NCI-H146 (cell line): Measurements from ENCODE around the gene MGAT5B.
"Not testable (repeated sequence)": the region's sequence is repeated elsewhere in the genome, so short reads cannot be mapped to it uniquely, and the experiment has no call there.

Experiments used
- DNase-seq: peaks from one replicate; lab custom pipeline; 2025; lab: John Stamatoyannopoulos, UW

The MGAT5B gene

DNA sequence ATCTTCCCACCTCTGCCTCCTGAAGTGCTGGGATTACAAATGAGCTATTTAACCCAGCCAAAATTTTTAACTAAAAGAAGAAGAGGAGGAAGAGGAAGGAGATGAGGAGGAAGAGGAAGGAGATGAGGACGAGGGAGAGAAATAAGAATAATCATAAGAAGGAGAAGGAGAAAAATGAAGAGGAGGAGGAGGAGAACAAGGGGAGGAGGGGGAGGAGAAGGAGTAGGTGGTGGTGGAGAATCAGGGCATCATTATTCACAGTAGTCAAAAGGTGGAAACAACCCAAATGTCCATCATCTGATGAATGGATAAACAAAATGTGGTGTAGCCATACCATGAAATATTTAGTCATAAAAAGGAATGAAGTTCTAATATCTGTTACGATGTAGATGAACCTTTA, 21.2 kb upstream of the MGAT5B start:
- DNase-seq = no peak

DNA sequence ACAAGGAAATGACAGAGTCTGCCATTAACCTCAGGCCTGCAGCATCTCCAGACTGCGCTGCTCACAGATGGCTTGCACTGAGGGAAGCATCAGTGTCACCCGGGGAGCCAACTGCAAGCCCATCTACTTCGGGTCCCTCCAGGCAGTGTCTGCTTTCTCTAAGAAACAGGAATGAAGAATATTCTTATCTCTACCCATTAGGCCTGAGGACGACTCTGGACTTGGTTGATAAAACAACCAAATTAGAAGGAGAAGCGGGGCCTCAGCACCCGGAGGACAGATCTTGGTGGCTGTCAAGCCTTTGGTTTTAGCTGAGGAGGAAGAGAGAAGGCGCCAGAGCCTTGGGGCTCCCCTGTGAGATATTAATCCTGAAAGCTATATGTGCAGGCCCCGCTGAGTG, 19.5 kb upstream of the MGAT5B start:
- DNase-seq = no peak

DNA sequence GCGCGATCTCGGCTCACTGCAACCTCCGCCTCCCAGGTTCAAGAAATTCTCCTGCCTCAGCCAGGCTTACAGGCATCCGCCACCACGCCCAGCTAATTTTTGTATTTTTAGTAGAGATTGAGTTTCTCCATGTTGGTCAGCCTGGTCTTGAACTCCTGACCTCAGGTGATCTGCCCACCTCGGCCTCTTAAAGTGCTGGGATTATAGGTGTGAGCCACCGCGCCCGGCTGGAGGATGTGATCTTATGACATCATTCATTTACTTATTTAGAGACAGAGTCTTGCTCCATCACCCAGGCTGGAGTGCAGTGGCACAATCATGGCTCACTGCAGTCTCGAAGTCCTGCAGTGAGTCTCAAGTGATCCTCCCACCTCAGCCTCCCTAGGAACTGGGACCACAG, 19.0 kb upstream of the MGAT5B start:
- not testable (repeated sequence) for DNase-seq

DNA sequence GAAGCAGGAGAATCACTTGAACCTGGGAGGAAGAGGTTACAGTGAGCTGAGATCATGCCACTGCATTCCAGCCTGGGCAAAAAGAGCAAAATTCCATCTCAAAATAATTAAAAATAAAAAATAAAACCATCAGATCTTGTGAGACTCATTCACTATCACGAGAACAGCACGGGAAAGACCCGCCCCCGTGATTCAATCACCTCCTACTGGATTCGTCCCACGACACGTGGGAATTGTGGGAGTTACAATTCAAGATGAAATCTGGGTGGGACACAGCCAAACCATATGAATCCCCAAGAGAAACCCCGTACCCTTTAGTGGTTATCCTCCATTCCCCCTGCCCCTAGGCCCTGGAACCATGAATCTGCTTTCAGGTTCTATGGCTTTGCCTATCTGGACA, 15.4 kb upstream of the MGAT5B start:
- DNase-seq = no peak

DNA sequence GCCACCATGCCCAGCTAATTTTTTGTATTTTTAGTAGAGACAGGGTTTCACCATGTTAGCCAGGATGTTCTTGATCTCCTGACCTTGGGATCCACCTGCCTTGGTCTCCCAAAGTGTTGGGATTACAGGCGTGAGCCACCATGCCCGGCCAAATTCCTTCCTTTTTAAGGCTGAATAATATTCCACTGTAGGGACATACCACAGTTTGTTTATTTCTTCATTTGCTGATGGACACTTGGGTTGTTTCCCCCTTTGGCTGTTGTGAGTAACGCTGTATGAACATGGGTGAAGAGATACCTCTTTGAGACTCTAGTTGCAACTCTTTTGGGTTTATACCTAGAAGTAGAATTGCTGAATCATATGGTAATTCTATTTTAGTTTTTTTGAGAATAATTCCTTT, 13.1 kb upstream of the MGAT5B start:
- DNase-seq = no peak

- DNase-seq = no peak
Measured at GRCh38 chr17:76862079-76862478, 6.1 kb upstream of the MGAT5B start.

DNA sequence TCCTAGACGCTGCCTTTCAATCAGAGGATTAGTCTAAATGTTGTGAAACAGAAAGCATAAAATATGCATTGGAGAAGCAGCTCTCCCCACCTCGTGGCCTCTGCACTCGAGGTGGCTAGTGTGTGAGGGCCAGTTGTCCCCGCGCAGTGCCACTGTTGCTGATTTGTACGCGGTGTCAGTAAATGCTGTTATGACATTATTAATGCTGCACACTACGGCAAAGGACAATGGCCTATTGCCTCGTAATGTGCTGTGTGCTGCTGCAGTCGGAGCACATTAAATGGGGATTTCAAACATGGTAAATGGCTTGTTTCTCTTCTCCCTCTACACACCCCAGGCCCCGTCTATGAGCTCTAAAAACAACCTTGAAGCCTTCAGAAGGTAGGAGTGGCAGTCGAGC, 5.7 kb upstream of the MGAT5B start:
- no peak for DNase-seq

DNA sequence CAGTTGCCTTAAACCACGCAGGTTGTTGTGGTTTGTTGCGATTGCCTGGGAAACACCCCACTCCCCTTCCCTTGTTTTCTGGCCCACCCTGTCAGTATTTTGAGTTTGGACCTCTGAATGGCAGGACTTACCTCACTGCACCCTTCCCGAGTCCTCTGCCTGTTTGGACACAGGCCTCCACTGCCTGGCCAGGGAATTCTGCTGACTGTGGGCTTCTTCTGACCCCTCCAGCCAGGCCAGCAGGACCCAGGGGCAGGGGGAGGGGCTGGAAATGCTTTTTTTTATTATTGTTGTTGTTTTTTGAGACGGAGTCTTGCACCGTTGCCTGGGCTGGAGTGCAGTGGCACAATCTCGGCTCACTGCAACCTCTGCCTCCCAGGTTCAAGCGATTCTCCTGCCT, 4.2 kb upstream of the MGAT5B start:
- DNase-seq = no peak

GRCh38 chr17:76865174-76865573, 3.0 kb upstream of the MGAT5B start:
- no peak for DNase-seq

- no peak for DNase-seq
Measured at GRCh38 chr17:76866203-76866602, 2.0 kb upstream of the MGAT5B start.

- no peak for DNase-seq
Measured at GRCh38 chr17:76866774-76867577, 1.2 kb upstream of the MGAT5B start.

DNA sequence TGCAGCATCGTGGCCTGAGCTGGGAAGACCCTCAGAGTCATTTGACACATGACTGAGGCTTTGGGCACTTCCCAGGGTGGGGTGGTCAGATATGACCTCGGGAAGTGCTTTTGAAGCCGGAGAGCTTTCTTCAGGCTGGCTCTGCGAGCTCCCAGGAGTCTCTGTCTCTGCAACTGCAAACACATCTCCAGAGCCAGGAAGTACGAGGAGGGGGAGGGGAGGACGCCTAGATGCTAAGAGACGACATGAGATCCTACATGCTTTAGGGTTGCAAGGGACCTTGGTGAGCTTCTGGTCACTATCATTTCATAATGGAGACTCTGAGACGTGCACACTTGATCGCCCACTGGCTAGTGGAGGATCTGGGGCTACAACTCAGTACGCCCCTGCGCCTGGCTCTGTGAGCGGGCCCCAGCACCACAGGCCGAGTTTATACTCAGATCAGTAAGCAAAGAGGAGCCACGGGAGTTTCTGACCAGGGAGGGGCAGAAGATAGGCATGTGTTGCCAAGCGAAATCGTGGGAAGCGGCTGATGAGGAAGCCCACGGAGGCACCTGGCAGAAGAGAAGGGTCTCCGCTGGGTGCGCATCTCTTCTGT, 527 bp upstream of the MGAT5B start:
- DNase-seq = no peak

DNA sequence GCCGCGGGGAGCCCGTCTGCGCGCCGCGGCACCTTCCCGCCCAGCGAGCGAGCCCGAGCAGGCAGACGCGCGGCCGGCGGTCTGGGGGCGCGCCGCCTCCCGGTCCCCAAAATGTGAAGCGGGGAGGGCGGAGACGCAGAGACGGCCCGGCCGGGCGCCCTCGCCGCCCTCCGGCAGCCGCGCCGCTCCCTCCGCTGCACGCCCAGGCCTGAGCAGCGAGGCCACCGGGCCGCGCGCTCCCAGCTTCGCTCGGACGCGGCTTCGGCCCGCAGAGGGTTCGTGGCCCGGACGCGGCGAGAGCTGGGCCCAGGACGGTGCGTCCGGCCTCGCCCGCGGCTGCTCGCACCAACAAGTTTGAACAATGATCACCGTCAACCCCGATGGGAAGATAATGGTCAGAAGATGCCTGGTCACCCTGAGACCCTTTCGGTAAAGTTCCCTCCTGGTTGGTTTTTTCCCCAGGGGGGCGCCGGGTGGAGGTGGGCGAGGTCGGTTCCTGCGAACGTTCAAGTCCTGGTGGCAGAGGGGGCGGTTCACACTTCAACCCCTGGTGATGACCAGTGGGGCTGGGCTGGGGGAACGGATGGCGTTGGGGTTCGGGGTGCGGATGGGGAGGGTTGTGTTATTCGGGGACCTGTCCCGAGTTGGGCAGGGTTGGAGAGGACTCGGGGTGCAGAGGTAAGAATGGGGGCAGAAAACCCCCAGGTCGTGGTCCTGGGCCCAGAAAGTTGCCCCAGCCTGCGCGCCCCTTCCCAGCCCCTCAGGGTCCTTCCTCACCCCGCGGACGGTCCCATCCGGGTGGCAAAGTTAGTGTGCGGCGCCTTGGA, 678 bp downstream of the MGAT5B start:
- peak; percentile 42 for DNase-seq

DNA sequence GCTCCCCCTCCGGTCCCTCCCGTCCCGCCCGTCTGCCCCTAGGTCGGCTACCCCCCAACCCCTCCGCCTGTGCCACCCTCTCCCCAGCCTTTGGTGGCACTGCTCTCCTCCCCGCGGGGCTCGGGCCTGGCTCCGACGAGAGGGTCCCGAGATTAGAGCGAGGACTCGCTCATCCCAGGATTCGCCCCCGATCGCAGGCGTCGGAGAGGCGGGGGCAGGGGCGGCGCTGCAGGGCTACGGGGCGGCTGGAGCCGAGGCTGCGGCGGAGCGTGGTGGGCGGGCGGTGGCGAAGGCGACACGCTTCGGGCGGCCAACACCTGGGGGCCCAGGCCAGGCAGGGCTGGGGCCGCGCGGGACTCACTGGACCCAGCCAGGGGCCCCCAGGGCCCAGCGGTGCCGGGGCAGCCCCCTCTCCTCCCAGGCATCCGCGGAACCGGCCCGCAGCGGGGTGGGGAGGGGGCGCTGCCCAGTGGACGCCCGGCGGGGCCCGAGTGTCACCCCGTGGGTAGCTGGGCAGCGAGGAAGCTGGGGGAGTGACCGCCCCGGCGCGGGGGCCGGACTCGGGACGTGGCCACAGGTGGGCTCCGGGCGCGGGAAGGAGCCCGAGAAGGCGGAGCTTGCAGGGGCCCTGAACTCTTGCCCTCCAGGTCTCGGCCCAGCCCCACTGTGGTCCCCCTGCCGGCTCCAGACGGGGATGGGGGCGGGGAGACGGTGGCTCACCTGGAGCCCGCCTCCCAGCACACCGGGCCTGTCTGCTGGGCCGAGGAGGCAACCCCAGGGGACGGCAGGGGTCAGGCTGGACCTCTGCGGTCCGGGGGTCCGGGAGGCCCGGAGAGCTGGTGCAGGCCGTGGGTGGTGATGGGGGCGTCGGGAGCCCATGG, 1.5 kb downstream of the MGAT5B start:
- peak; percentile 49 for DNase-seq

DNA sequence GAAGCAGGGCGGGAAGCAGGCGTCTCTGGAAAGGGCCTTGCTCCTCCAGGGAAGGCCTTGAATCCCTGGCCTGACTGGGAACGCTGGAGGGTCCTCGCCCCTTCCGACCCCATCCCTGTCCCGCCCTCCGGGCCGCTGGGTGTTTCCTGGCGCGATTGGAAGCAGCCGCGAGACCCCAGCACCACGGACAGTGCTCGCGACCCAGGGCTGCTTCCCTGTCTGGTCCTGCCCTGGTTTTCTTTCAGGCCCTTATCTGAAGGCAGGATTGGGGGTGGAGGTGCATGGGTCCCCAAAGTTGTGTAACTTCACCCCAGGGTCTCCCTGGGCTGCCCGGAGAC, 2.1 kb downstream of the MGAT5B start:
- no peak for DNase-seq

DNA sequence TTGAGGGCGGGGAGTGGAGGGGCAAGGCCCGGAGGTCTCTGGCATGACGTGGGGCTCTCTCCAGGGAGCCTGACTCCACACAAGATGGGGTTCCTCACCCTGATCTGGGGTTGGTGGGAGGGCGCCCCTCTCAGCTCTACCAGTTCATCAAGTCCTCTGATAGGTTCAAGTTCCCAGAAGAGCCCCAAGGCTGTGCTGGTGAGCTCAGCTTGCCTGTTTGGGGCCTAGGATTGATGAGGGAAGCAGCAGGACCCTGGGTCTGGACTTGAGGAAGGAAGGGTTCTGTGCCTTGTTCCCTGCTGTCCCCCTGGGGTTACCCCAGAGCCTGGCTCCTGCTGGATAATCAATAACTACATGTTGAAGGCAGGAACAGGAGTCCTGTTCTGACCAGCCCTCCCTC, 3.5 kb downstream of the MGAT5B start:
- no peak for DNase-seq

GRCh38 chr17:76872221-76872873, 4.1 kb downstream of the MGAT5B start:
- no peak for DNase-seq

GRCh38 chr17:76872874-76873221, 4.6 kb downstream of the MGAT5B start:
- no peak for DNase-seq

GRCh38 chr17:76873856-76874255, 5.7 kb downstream of the MGAT5B start:
- DNase-seq = no peak

- DNase-seq = no peak
Measured at GRCh38 chr17:76877437-76877836, 9.2 kb downstream of the MGAT5B start.

GRCh38 chr17:76878568-76878967, 10.4 kb downstream of the MGAT5B start:
- no peak for DNase-seq

DNA sequence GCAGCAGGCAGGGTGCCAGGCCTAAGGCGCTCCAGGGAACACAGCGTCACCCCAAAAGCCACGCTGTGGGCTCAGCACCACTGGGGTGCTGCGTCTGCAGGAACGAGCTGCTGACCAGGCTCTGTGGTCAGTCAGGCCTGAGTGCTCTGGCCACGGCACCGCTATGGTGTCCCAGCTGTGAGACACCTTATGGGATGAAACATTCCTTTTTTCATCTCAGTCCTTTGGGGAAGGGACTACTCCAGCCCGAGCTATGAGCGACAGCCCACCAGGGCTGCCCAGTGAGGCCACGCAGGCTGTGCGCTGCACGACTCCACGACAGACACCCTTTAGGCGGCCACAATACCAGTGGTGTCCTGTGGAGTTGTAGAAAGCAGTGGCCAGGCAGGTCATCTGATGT, 11.1 kb downstream of the MGAT5B start:
- DNase-seq = no peak
